ENCODE measurements around the gene GARNL3. TPM values are rescaled to one million over a fixed set of nuclear protein-coding genes. Genes with fewer than 3 reads are reported as not detected.

GARNL3 gene
- total and polyA plus RNA-seq, 2 experiments from 2014 or later, result 9.5 to 10.5 TPM

- no peaks in the 10 kb centered on the region for H3K79me2 ChIP-seq
- no peak overlapping the region for H3K27ac ChIP-seq
- no peak overlapping the region for H3K4me3 ChIP-seq
- H3K4me2 ChIP-seq, result no peak overlapping the region
- no peak for DNase-seq (ENCODE audit: low spot score)
- H2AFZ ChIP-seq, result no peak overlapping the region
- H3K4me1 ChIP-seq (ENCODE audit: insufficient read depth), result no peaks in the 10 kb centered on the region
- no peaks in the 10 kb centered on the region for H3K9me2 ChIP-seq (replicated peaks; ENCODE audit: insufficient read depth)
- 94% methylated on average over 3 of the region's 3 CpGs for WGBS (ENCODE audit: low lambda C conversion rate, missing lambda C conversion rate)
- TF ChIP-seq EZH2 (IDR thresholded peaks at IDR 0.05; ENCODE audit: borderline replicate concordance), result no peak
- TF ChIP-seq CTCF (IDR thresholded peaks at IDR 0.05; ENCODE audit: poor library complexity), result no peak
- H3K27me3 ChIP-seq, result no peaks in the 10 kb centered on the region
- H3K36me3 ChIP-seq (replicated peaks; ENCODE audit: insufficient read depth, low read depth), result no peaks in the 10 kb centered on the region
- no peaks in the 10 kb centered on the region for H4K20me1 ChIP-seq (ENCODE audit: insufficient read depth, poor library complexity, severe bottlenecking)
- no peaks in the 10 kb centered on the region for H3K9me3 ChIP-seq (ENCODE audit: low read depth)
These were observed 81.0 kb downstream of the GARNL3 start for GRCh38 chr9:127345566-127345965.

- Histone ChIP-seq H3K4me1 (ENCODE audit: insufficient read depth) (no peaks in the 10 kb centered on the region), H3K4me3 (no peak overlapping the region), H3K9me2 (replicated peaks; ENCODE audit: insufficient read depth) (no peaks in the 10 kb centered on the region), H4K20me1 (ENCODE audit: insufficient read depth, poor library complexity, severe bottlenecking) (no peaks in the 10 kb centered on the region), H2AFZ (no peak overlapping the region), H3K27ac (no peak overlapping the region), H3K27me3 (no peaks in the 10 kb centered on the region), H3K79me2 (no peaks in the 10 kb centered on the region), H3K9me3 (ENCODE audit: low read depth) (no peaks in the 10 kb centered on the region), H3K4me2 (no peak overlapping the region), H3K36me3 (replicated peaks; ENCODE audit: insufficient read depth, low read depth) (no peaks in the 10 kb centered on the region)
- WGBS (ENCODE audit: low lambda C conversion rate, missing lambda C conversion rate), result 79% methylated on average over 6 of the region's 6 CpGs
- TF ChIP-seq CTCF (IDR thresholded peaks at IDR 0.05; ENCODE audit: poor library complexity), result peak; percentile 7
- TF ChIP-seq EZH2phosphoT487 (IDR thresholded peaks at IDR 0.05; ENCODE audit: low read depth, severe bottlenecking, unreplicated experiment), result no peak
- no peak for DNase-seq (ENCODE audit: low spot score)
These were observed 82.0 kb downstream of the GARNL3 start for GRCh38 chr9:127346584-127346983.

- peak; percentile 39 for DNase-seq (ENCODE audit: low spot score)
- Histone ChIP-seq H3K4me1 (ENCODE audit: insufficient read depth) (no peaks in the 10 kb centered on the region), H4K20me1 (ENCODE audit: insufficient read depth, poor library complexity, severe bottlenecking) (no peaks in the 10 kb centered on the region), H3K36me3 (replicated peaks; ENCODE audit: insufficient read depth, low read depth) (no peaks in the 10 kb centered on the region), H3K4me2 (no peak overlapping the region), H3K27ac (no peak overlapping the region), H3K9me2 (replicated peaks; ENCODE audit: insufficient read depth) (no peaks in the 10 kb centered on the region), H3K9me3 (ENCODE audit: low read depth) (no peaks in the 10 kb centered on the region), H3K79me2 (no peaks in the 10 kb centered on the region), H2AFZ (no peak overlapping the region), H3K4me3 (no peak overlapping the region), H3K27me3 (no peaks in the 10 kb centered on the region)
- WGBS (ENCODE audit: low lambda C conversion rate, missing lambda C conversion rate), result 84% methylated on average over 8 of the region's 8 CpGs
- TF ChIP-seq EZH2 (IDR thresholded peaks at IDR 0.05; ENCODE audit: borderline replicate concordance) (no peak), EZH2phosphoT487 (IDR thresholded peaks at IDR 0.05; ENCODE audit: low read depth, severe bottlenecking, unreplicated experiment) (no peak), CTCF (IDR thresholded peaks at IDR 0.05; ENCODE audit: poor library complexity) (peak; percentile 29)
These were observed 83.5 kb downstream of the GARNL3 start for GRCh38 chr9:127347831-127348776.

Data from hepatocyte (in vitro differentiated cells).